Fibroblast of lung (primary cell): ENCODE results near the gene PIP4K2A. TPM values are rescaled to one million over a fixed set of nuclear protein-coding genes. Genes with fewer than 3 reads are reported as not detected.
"Not testable (repeated sequence)": the region's sequence is repeated elsewhere in the genome, so short reads cannot be mapped to it uniquely, and the experiment has no call there.

Source experiments
- DNase-seq, 2 donors: peaks; one replicate each; pipeline versions ENCODE4 v3.0.0 to v3.0.0-alpha.2; 2010; ENCODE audit warnings: low read depth in 2 of 2
- H2AFZ ChIP-seq: 2 replicates; pipeline ENCODE4 v1.5.1; 2012; ENCODE audit warnings: low read length, control low read depth, inconsistent platforms
- H3K27ac ChIP-seq: 2 replicates; pipeline ENCODE4 v1.5.1; 2011; ENCODE audit warnings: low read length, control low read depth; ENCODE audit not compliant: insufficient read depth
- H3K27me3 ChIP-seq: 2 replicates; pipeline ENCODE4 v1.5.1; 2011; ENCODE audit warnings: mild to moderate bottlenecking, low read length; ENCODE audit not compliant: control insufficient read depth, insufficient read depth
- H3K36me3 ChIP-seq: 2 replicates; pipeline ENCODE4 v1.5.1; 2011; ENCODE audit warnings: low read length; ENCODE audit not compliant: control insufficient read depth, insufficient read depth
- H3K4me1 ChIP-seq: 2 replicates; pipeline ENCODE4 v1.5.1; 2011; ENCODE audit warnings: low read length; ENCODE audit not compliant: control insufficient read depth, insufficient read depth; ENCODE audit errors: extremely low read depth
- H3K4me2 ChIP-seq: 2 replicates; pipeline ENCODE4 v1.5.1; 2011; ENCODE audit warnings: low read length, control low read depth; ENCODE audit not compliant: insufficient read depth; ENCODE audit errors: extremely low read depth
- H3K4me3 ChIP-seq, 4 experiments: fragments of 200-600 bp in 1 of 4; sonication (generic) in 1 of 4; replicated peaks in 1 of 4; 2 replicates each; pipeline ENCODE4 v1.5.1; 2011 to 2016; ENCODE audit warnings: low read length in 4 of 4, low read depth in 3 of 4, mild to moderate bottlenecking in 3 of 4, control low read depth in 2 of 4, inconsistent platforms in 1 of 4, mixed read lengths in 1 of 4; ENCODE audit not compliant: insufficient read depth in 1 of 4; ENCODE audit errors: control extremely low read depth in 1 of 4
- H3K79me2 ChIP-seq: 2 replicates; pipeline ENCODE4 v1.5.1; 2012; ENCODE audit warnings: mild to moderate bottlenecking, low read length, inconsistent platforms; ENCODE audit not compliant: control insufficient read depth, insufficient read depth
- H3K9ac ChIP-seq: 2 replicates; pipeline ENCODE4 v1.5.1; 2011; ENCODE audit warnings: mild to moderate bottlenecking, low read length, control low read depth; ENCODE audit not compliant: insufficient read depth
- H3K9me3 ChIP-seq: 2 replicates; pipeline ENCODE4 v1.5.1; 2012; ENCODE audit warnings: low read depth, low read length; ENCODE audit not compliant: control insufficient read depth, insufficient read depth
- H4K20me1 ChIP-seq: 2 replicates; pipeline ENCODE4 v1.5.1; 2011; ENCODE audit warnings: low read length; ENCODE audit not compliant: control insufficient read depth, insufficient read depth; ENCODE audit errors: extremely low read depth
- CTCF ChIP-seq, 2 donors: IDR thresholded peaks in 1 of 2; conservative IDR thresholded peaks in 1 of 2; 1 replicate in 1 of 2; 2 replicates in 1 of 2; pipeline ENCODE4 v1.5.1; 2011 to 2012; ENCODE audit warnings: low read length in 2 of 2, control low read depth in 1 of 2, inconsistent platforms in 1 of 2, low read depth in 1 of 2, mild to moderate bottlenecking in 1 of 2
- EZH2 ChIP-seq: IDR thresholded peaks from 2 replicates; pipeline ENCODE4 v1.5.1; 2012; ENCODE audit warnings: low read length, control low read depth, mild to moderate bottlenecking; ENCODE audit errors: missing control alignments
- polyA plus RNA-seq, 2 donors: library from polyadenylated mRNA; depleted of rRNA in 1 of 2; stranded (reverse) in 1 of 2; unstranded in 1 of 2; fragments of >200 nt; gene quantifications; 2 replicates each; pipeline ENCODE4 v1.2.1, GENCODE V29; 2011 to 2012; ENCODE audit warnings: missing spikeins in 1 of 2
- total RNA-seq: library from RNA; depleted of rRNA; stranded (reverse); fragments of >200 nt; gene quantifications from 2 replicates; pipeline ENCODE4 v1.2.1, GENCODE V29; 2014

PIP4K2A gene
- total and polyA plus RNA-seq, 2 donors (not counting 1 experiment from before 2014, with no cell fraction given) = 28.5 to 40.0 TPM

GRCh38 chr10:22693860-22694259 lies 20.5 kb downstream of the PIP4K2A start:
- Histone ChIP-seq H3K79me2 (peaks cover 40% of the 10 kb centered on the region), H3K4me2 (no peak overlapping the region), H3K4me3 (no peak overlapping the region), H2AFZ (no peak overlapping the region), H4K20me1 (no peaks in the 10 kb centered on the region), H3K36me3 (no peaks in the 10 kb centered on the region), H3K9ac (no peak overlapping the region), H3K4me1 (peaks cover 5% of the 10 kb centered on the region), H3K27me3 (no peaks in the 10 kb centered on the region), H3K27ac (no peak overlapping the region), H3K9me3 (no peaks in the 10 kb centered on the region)
- DNase-seq = no peak
- TF ChIP-seq CTCF (conservative IDR thresholded peaks at IDR 0.05 in 1 of 2, IDR thresholded peaks at IDR 0.05 in 1 of 2; ENCODE audit: low read depth in 1 of 2, low read length in 2 of 2) (no peak), EZH2 (no peak)

GRCh38 chr10:22693371-22693784 lies 21.0 kb downstream of the PIP4K2A start:
- no peaks in the 10 kb centered on the region for H3K36me3 ChIP-seq
- H2AFZ ChIP-seq = no peak overlapping the region
- no peaks in the 10 kb centered on the region for H3K9me3 ChIP-seq
- H3K27me3 ChIP-seq = no peaks in the 10 kb centered on the region
- H3K4me3 ChIP-seq = no peak overlapping the region
- peaks cover 5% of the 10 kb centered on the region for H3K4me1 ChIP-seq
- no peaks in the 10 kb centered on the region for H4K20me1 ChIP-seq
- no peak overlapping the region for H3K27ac ChIP-seq
- H3K79me2 ChIP-seq = peaks cover 40% of the 10 kb centered on the region
- peak overlapping the region; percentile 41 for H3K4me2 ChIP-seq
- H3K9ac ChIP-seq = no peak overlapping the region
- TF ChIP-seq CTCF (conservative IDR thresholded peaks at IDR 0.05 in 1 of 2, IDR thresholded peaks at IDR 0.05 in 1 of 2; ENCODE audit: low read depth in 1 of 2, low read length in 2 of 2) (no peak), EZH2 (no peak)
- DNase-seq = peak; percentile 86

GRCh38 chr10:22692119-22692518 lies 22.3 kb downstream of the PIP4K2A start:
- H3K27ac ChIP-seq, H2AFZ ChIP-seq, H3K4me1 ChIP-seq, DNase-seq, H4K20me1 ChIP-seq, H3K9ac ChIP-seq, H3K9me3 ChIP-seq, H3K27me3 ChIP-seq, H3K4me3 ChIP-seq, H3K36me3 ChIP-seq, H3K4me2 ChIP-seq: not testable (repeated sequence)
- H3K79me2 ChIP-seq = peaks cover 41% of the 10 kb centered on the region
